H1 (cell line): ENCODE data around the gene VWF. TPM values are rescaled to one million over a fixed set of nuclear protein-coding genes. Genes with fewer than 3 reads are reported as not detected.

Source experiments
- CTCF ChIA-PET: fragments of 300-600 bp; sonication (Branson Sonifier 250); formaldehyde crosslinking; loops from one replicate; lab custom pipeline; 2021; ENCODE audit not compliant: partially characterized antibody; lab: Charles Lee
- POLR2A ChIA-PET: fragments of 300-600 bp; sonication (Branson Sonifier 250); formaldehyde crosslinking; loops from one replicate; lab custom pipeline; 2021; ENCODE audit warnings: inconsistent platforms; ENCODE audit not compliant: partially characterized antibody; lab: Charles Lee
- DNase-seq, 2 experiments: peaks; one replicate each; pipeline versions ENCODE4 v3.0.0 to v3.0.0-alpha.2; 2010 to 2022; ENCODE audit warnings: low spot score in 2 of 2, low read depth in 1 of 2, mixed read lengths in 1 of 2
- FAIRE-seq: peaks from 2 replicates; lab custom pipeline; 2011; peaks lifted over from hg19 to GRCh38; lab: Jason Lieb, UNC
- H2AFZ ChIP-seq: 2 replicates; pipeline ENCODE4 v1.8.1; 2012; ENCODE audit warnings: low read length, inconsistent platforms
- H2AK5ac ChIP-seq: 2 replicates; pipeline ENCODE4 v1.6.1; 2013; ENCODE audit warnings: low read depth, low read length
- H2BK120ac ChIP-seq: replicated peaks from 2 replicates; pipeline ENCODE3; 2013; ENCODE audit warnings: low read depth, low read length, inconsistent platforms
- H2BK12ac ChIP-seq: 2 replicates; pipeline ENCODE4 v1.6.1; 2013; ENCODE audit warnings: low read depth, low read length
- H2BK15ac ChIP-seq: 2 replicates; pipeline ENCODE4 v1.6.1; 2013; ENCODE audit warnings: low read length
- H2BK20ac ChIP-seq: 2 replicates; pipeline ENCODE4 v1.6.1; 2013; ENCODE audit warnings: low read length
- H2BK5ac ChIP-seq: 2 replicates; pipeline ENCODE4 v1.6.1; 2013; ENCODE audit warnings: low read depth, low read length
- H3K14ac ChIP-seq: 2 replicates; pipeline ENCODE4 v1.6.1; 2013; ENCODE audit warnings: inconsistent platforms; ENCODE audit not compliant: insufficient read length
- H3K18ac ChIP-seq: 2 replicates; pipeline ENCODE4 v1.6.1; 2013; ENCODE audit warnings: low read length; ENCODE audit errors: extremely low read depth
- H3K23ac ChIP-seq: 2 replicates; pipeline ENCODE4 v1.6.1; 2013; ENCODE audit warnings: inconsistent platforms; ENCODE audit not compliant: insufficient read length
- H3K23me2 ChIP-seq: 2 replicates; pipeline ENCODE4 v1.6.1; 2013; ENCODE audit warnings: low read depth, low read length
- H3K27ac ChIP-seq: 2 replicates; pipeline ENCODE4 v1.6.1; 2011; ENCODE audit warnings: low read depth, low read length, inconsistent platforms
- H3K27me3 ChIP-seq, 4 experiments: replicated peaks in 1 of 4; 1 replicate in 1 of 4; 2 replicates in 3 of 4; pipeline versions ENCODE4 v1.6.1 to v1.8.1; 2011 to 2013; ENCODE audit warnings: low read length in 3 of 4, mild to moderate bottlenecking in 3 of 4, inconsistent platforms in 2 of 4, mixed read lengths in 2 of 4, moderate library complexity in 1 of 4; ENCODE audit not compliant: control insufficient read depth in 3 of 4, insufficient read depth in 3 of 4; ENCODE audit errors: extremely low read depth in 1 of 4
- H3K36me3 ChIP-seq, 4 experiments: 2 replicates each; pipeline versions ENCODE4 v1.6.1 to v1.8.1; 2011 to 2013; ENCODE audit warnings: mild to moderate bottlenecking in 4 of 4, low read length in 3 of 4, moderate library complexity in 2 of 4, control low read depth in 1 of 4, inconsistent platforms in 1 of 4; ENCODE audit not compliant: insufficient read depth in 4 of 4, control insufficient read depth in 2 of 4
- H3K4ac ChIP-seq: replicated peaks from 2 replicates; pipeline ENCODE3; 2013; ENCODE audit warnings: low read length, low read depth, mixed read lengths, inconsistent platforms; ENCODE audit not compliant: insufficient read length
- H3K4me1 ChIP-seq, 4 experiments: replicated peaks in 1 of 4; 1 replicate in 1 of 4; 2 replicates in 3 of 4; pipeline versions ENCODE4 v1.6.1 to v1.8.1; 2011 to 2013; ENCODE audit warnings: low read length in 3 of 4, inconsistent platforms in 2 of 4, mixed read lengths in 1 of 4; ENCODE audit not compliant: insufficient read depth in 4 of 4, control insufficient read depth in 3 of 4
- H3K4me2 ChIP-seq, 2 experiments: 2 replicates each; pipeline versions ENCODE4 v1.6.1 to v1.8.1; 2011 to 2013; ENCODE audit warnings: low read depth in 2 of 2, low read length in 2 of 2, control low read depth in 1 of 2, inconsistent platforms in 1 of 2, mild to moderate bottlenecking in 1 of 2; ENCODE audit not compliant: insufficient read depth in 1 of 2
- H3K4me3 ChIP-seq, 4 experiments: fragments of 200-600, 300-600 bp in 1 of 4; sonication (generic), shearing (Covaris generic), sonication (Bioruptor Twin) in 1 of 4; 2 replicates each; pipeline versions ENCODE4 v1.5.1 to v1.8.1; 2011 to 2016; ENCODE audit warnings: low read length in 4 of 4, low read depth in 3 of 4, control low read depth in 2 of 4, inconsistent platforms in 2 of 4, mild to moderate bottlenecking in 2 of 4, mixed read lengths in 1 of 4, moderate library complexity in 1 of 4; ENCODE audit not compliant: insufficient read depth in 2 of 4; ENCODE audit errors: extremely low read depth in 1 of 4
- H3K56ac ChIP-seq: replicated peaks from 2 replicates; pipeline ENCODE3; 2013; ENCODE audit warnings: low read depth, mild to moderate bottlenecking, mixed read lengths, low read length, inconsistent platforms; ENCODE audit not compliant: insufficient read length
- H3K79me1 ChIP-seq: 2 replicates; pipeline ENCODE4 v1.6.1; 2013; ENCODE audit warnings: low read depth, low read length, control low read depth
- H3K79me2 ChIP-seq, 2 experiments: 2 replicates each; pipeline versions ENCODE4 v1.6.1 to v1.8.1; 2012 to 2013; ENCODE audit warnings: low read length in 2 of 2, mild to moderate bottlenecking in 2 of 2, inconsistent platforms in 1 of 2; ENCODE audit not compliant: insufficient read depth in 2 of 2, control insufficient read depth in 1 of 2
- H3K9ac ChIP-seq, 4 experiments: replicated peaks in 1 of 4; 1 replicate in 1 of 4; 2 replicates in 3 of 4; pipeline versions ENCODE4 v1.6.1 to v1.8.1; 2011 to 2013; ENCODE audit warnings: low read depth in 3 of 4, low read length in 3 of 4, control low read depth in 2 of 4, mild to moderate bottlenecking in 2 of 4, moderate library complexity in 2 of 4, inconsistent platforms in 1 of 4; ENCODE audit errors: extremely low read depth in 1 of 4
- H3K9me3 ChIP-seq, 2 experiments: 2 replicates each; pipeline versions ENCODE4 v1.6.1 to v1.8.1; 2012 to 2013; ENCODE audit warnings: mild to moderate bottlenecking in 2 of 2, moderate library complexity in 2 of 2, control low read depth in 1 of 2, inconsistent platforms in 1 of 2, low read depth in 1 of 2, low read length in 1 of 2, mixed read lengths in 1 of 2; ENCODE audit not compliant: insufficient read depth in 2 of 2
- H4K20me1 ChIP-seq, 2 experiments: replicated peaks in 1 of 2; 2 replicates each; pipeline versions ENCODE3 to v1.8.1; 2011 to 2013; ENCODE audit warnings: inconsistent platforms in 2 of 2, low read length in 2 of 2, mild to moderate bottlenecking in 1 of 2; ENCODE audit not compliant: insufficient read depth in 2 of 2, control insufficient read depth in 1 of 2
- H4K5ac ChIP-seq: 2 replicates; pipeline ENCODE4 v1.6.1; 2013; ENCODE audit warnings: low read length, low read depth, mixed read lengths, inconsistent platforms; ENCODE audit not compliant: insufficient read length
- H4K8ac ChIP-seq: 2 replicates; pipeline ENCODE4 v1.8.0; 2013; ENCODE audit warnings: mild to moderate bottlenecking, moderate library complexity, low read length, inconsistent platforms; ENCODE audit not compliant: insufficient read depth; ENCODE audit errors: extremely low read depth
- H4K91ac ChIP-seq: replicated peaks from 2 replicates; pipeline ENCODE3; 2013; ENCODE audit warnings: low read length, mixed read lengths, inconsistent platforms; ENCODE audit not compliant: insufficient read length
- EGR1 ChIP-seq: IDR thresholded peaks from 2 replicates; pipeline ENCODE4 v1.6.1; 2011; ENCODE audit warnings: low read depth, low read length, borderline replicate concordance
- NRF1 ChIP-seq: IDR thresholded peaks from 2 replicates; pipeline ENCODE4 v1.6.1; 2011; ENCODE audit warnings: mild to moderate bottlenecking, low read depth, low read length, improper control_type of control experiment
- RBBP5 ChIP-seq: IDR thresholded peaks from 2 replicates; pipeline ENCODE4 v1.7.1; 2012; ENCODE audit warnings: low read depth, mild to moderate bottlenecking, inconsistent platforms, low read length, moderate library complexity, borderline replicate concordance
- SIN3A ChIP-seq, 2 experiments: IDR thresholded peaks in 1 of 2; conservative IDR thresholded peaks in 1 of 2; 2 replicates each; pipeline ENCODE4 v1.6.1; 2011 to 2012; ENCODE audit warnings: low read length in 2 of 2, improper control_type of control experiment in 1 of 2, low read depth in 1 of 2, mild to moderate bottlenecking in 1 of 2
- TBP ChIP-seq: IDR thresholded peaks from 2 replicates; pipeline ENCODE4 v1.6.1; 2011; ENCODE audit warnings: low read depth, low read length, improper control_type of control experiment
- TEAD4 ChIP-seq: IDR thresholded peaks from 2 replicates; pipeline ENCODE4 v1.6.1; 2012; ENCODE audit warnings: low read depth, low read length, inconsistent platforms, mixed read lengths
- WGBS, 2 experiments: shearing (Covaris generic) in 1 of 2; methylation state at CpG; one replicate each; pipeline versions ENCODE4 v1.1.6 to v1.1.7; 2013 to 2015; ENCODE audit warnings: low lambda C conversion rate in 2 of 2, mixed read lengths in 2 of 2, inconsistent platforms in 1 of 2, low coverage in 1 of 2, missing lambda C conversion rate in 1 of 2; ENCODE audit not compliant: insufficient replicate concordance in 2 of 2, insufficient coverage in 1 of 2, insufficient read length in 1 of 2; ENCODE audit errors: extremely low coverage in 1 of 2, missing lambda C conversion rate in 1 of 2; 5-methylcytosine and 5-hydroxymethylcytosine counted together
- polyA plus RNA-seq, 7 experiments: library from polyadenylated mRNA; depleted of rRNA in 3 of 7; stranded (reverse) in 5 of 7; unstranded in 2 of 7; fragments of >200 nt in 5 of 7; fragments of 200-250 nt in 2 of 7; gene quantifications; 1 replicate in 5 of 7; 2 replicates in 1 of 7; 4 replicates in 1 of 7; pipeline versions ENCODE4 v1.2.1 to v1.2.3, GENCODE V29; 2011 to 2013; ENCODE audit warnings: missing spikeins in 2 of 7, mixed read lengths in 2 of 7
- total RNA-seq: library from RNA; stranded (reverse); fragmentation: NEBNext Ultra II Directional; extraction: Animal tissue kit (Norgen Biotek cat#: 25700); gene quantifications from 2 replicates; pipeline ENCODE4 v1.2.1, GENCODE V29; 2021

VWF gene
- total and polyA plus RNA-seq, 2 of the 8 experiments (the other 6 are each of a cell fraction or from before 2014, with no cell fraction given): 0.39 to 0.60 TPM

- Histone ChIP-seq H3K79me1 (no peaks in the 10 kb centered on the region), H3K36me3 (no peaks in the 10 kb centered on the region), H3K79me2 (no peaks in the 10 kb centered on the region), H2BK5ac (no peak overlapping the region), H2BK120ac (no peak overlapping the region), H3K27me3 (no peaks in the 10 kb centered on the region), H2BK15ac (no peak overlapping the region), H4K8ac (no peak overlapping the region), H3K56ac (no peak overlapping the region), H4K20me1 (no peaks in the 10 kb centered on the region), H2AFZ (no peak overlapping the region), H4K5ac (no peak overlapping the region), H3K9me3 (no peaks in the 10 kb centered on the region), H2BK12ac (no peak overlapping the region), H3K4me2 (no peak overlapping the region), H3K27ac (no peak overlapping the region), H3K4me1 (no peaks in the 10 kb centered on the region), H2BK20ac (no peak overlapping the region), H3K9ac (no peak overlapping the region), H3K4me3 (no peak overlapping the region), H3K14ac (no peak overlapping the region), H3K23me2 (no peaks in the 10 kb centered on the region), H4K91ac (no peak overlapping the region), H3K23ac (no peak overlapping the region), H3K18ac (no peak overlapping the region), H2AK5ac (no peak overlapping the region), H3K4ac (no peak overlapping the region)
- CTCF ChIA-PET: interaction anchor here (2.1 kb wide), 1 partner anchor 18 kb away, joined by 6 read pairs; no protein-coding TSS in a partner anchor
- POLR2A ChIA-PET: no interaction called here
- no peak for FAIRE-seq
- DNase-seq: no peak
- 88% methylated on average over 5 of the region's 5 CpGs; no CpG with 5 or more reads in 1 of the 2 experiments for WGBS, 2 experiments
- TF ChIP-seq NRF1 (no peak), TBP (no peak), RBBP5 (no peak), EGR1 (no peak), TEAD4 (no peak), SIN3A (conservative IDR thresholded peaks at IDR 0.05 in 1 of 2, IDR thresholded peaks at IDR 0.05 in 1 of 2; ENCODE audit: low read depth in 1 of 2, low read length in 2 of 2) (no peak)
Measured at GRCh38 chr12:6020930-6021329, 103.5 kb downstream of the VWF start.
